H1 (cell line): ENCODE results near the gene FXYD3. TPM values are rescaled to one million over a fixed set of nuclear protein-coding genes. Genes with fewer than 3 reads are reported as not detected.
A peak's percentile ranks its signal among the peaks of the same experiment; 100 is the strongest.

Experiments used
- CTCF ChIA-PET: fragments of 300-600 bp; sonication (Branson Sonifier 250); formaldehyde crosslinking; loops from one replicate; lab custom pipeline; 2021; ENCODE audit not compliant: partially characterized antibody; lab: Charles Lee
- POLR2A ChIA-PET: fragments of 300-600 bp; sonication (Branson Sonifier 250); formaldehyde crosslinking; loops from one replicate; lab custom pipeline; 2021; ENCODE audit warnings: inconsistent platforms; ENCODE audit not compliant: partially characterized antibody; lab: Charles Lee
- DNase-seq, 2 experiments: peaks; one replicate each; pipeline versions ENCODE4 v3.0.0 to v3.0.0-alpha.2; 2010 to 2022; ENCODE audit warnings: low spot score in 2 of 2, low read depth in 1 of 2, mixed read lengths in 1 of 2
- FAIRE-seq: peaks from 2 replicates; lab custom pipeline; 2011; peaks lifted over from hg19 to GRCh38; lab: Jason Lieb, UNC
- H2AFZ ChIP-seq: 2 replicates; pipeline ENCODE4 v1.8.1; 2012; ENCODE audit warnings: low read length, inconsistent platforms
- H2AK5ac ChIP-seq: 2 replicates; pipeline ENCODE4 v1.6.1; 2013; ENCODE audit warnings: low read depth, low read length
- H2BK120ac ChIP-seq: replicated peaks from 2 replicates; pipeline ENCODE3; 2013; ENCODE audit warnings: low read depth, low read length, inconsistent platforms
- H2BK12ac ChIP-seq: 2 replicates; pipeline ENCODE4 v1.6.1; 2013; ENCODE audit warnings: low read depth, low read length
- H2BK15ac ChIP-seq: 2 replicates; pipeline ENCODE4 v1.6.1; 2013; ENCODE audit warnings: low read length
- H2BK20ac ChIP-seq: 2 replicates; pipeline ENCODE4 v1.6.1; 2013; ENCODE audit warnings: low read length
- H2BK5ac ChIP-seq: 2 replicates; pipeline ENCODE4 v1.6.1; 2013; ENCODE audit warnings: low read depth, low read length
- H3K14ac ChIP-seq: 2 replicates; pipeline ENCODE4 v1.6.1; 2013; ENCODE audit warnings: inconsistent platforms; ENCODE audit not compliant: insufficient read length
- H3K18ac ChIP-seq: 2 replicates; pipeline ENCODE4 v1.6.1; 2013; ENCODE audit warnings: low read length; ENCODE audit errors: extremely low read depth
- H3K23ac ChIP-seq: 2 replicates; pipeline ENCODE4 v1.6.1; 2013; ENCODE audit warnings: inconsistent platforms; ENCODE audit not compliant: insufficient read length
- H3K23me2 ChIP-seq: 2 replicates; pipeline ENCODE4 v1.6.1; 2013; ENCODE audit warnings: low read depth, low read length
- H3K27ac ChIP-seq: 2 replicates; pipeline ENCODE4 v1.6.1; 2011; ENCODE audit warnings: low read depth, low read length, inconsistent platforms
- H3K27me3 ChIP-seq, 4 experiments: replicated peaks in 1 of 4; 1 replicate in 1 of 4; 2 replicates in 3 of 4; pipeline versions ENCODE4 v1.6.1 to v1.8.1; 2011 to 2013; ENCODE audit warnings: low read length in 3 of 4, mild to moderate bottlenecking in 3 of 4, inconsistent platforms in 2 of 4, mixed read lengths in 2 of 4, moderate library complexity in 1 of 4; ENCODE audit not compliant: control insufficient read depth in 3 of 4, insufficient read depth in 3 of 4; ENCODE audit errors: extremely low read depth in 1 of 4
- H3K36me3 ChIP-seq, 4 experiments: 2 replicates each; pipeline versions ENCODE4 v1.6.1 to v1.8.1; 2011 to 2013; ENCODE audit warnings: mild to moderate bottlenecking in 4 of 4, low read length in 3 of 4, moderate library complexity in 2 of 4, control low read depth in 1 of 4, inconsistent platforms in 1 of 4; ENCODE audit not compliant: insufficient read depth in 4 of 4, control insufficient read depth in 2 of 4
- H3K4ac ChIP-seq: replicated peaks from 2 replicates; pipeline ENCODE3; 2013; ENCODE audit warnings: low read length, low read depth, mixed read lengths, inconsistent platforms; ENCODE audit not compliant: insufficient read length
- H3K4me1 ChIP-seq, 4 experiments: replicated peaks in 1 of 4; 1 replicate in 1 of 4; 2 replicates in 3 of 4; pipeline versions ENCODE4 v1.6.1 to v1.8.1; 2011 to 2013; ENCODE audit warnings: low read length in 3 of 4, inconsistent platforms in 2 of 4, mixed read lengths in 1 of 4; ENCODE audit not compliant: insufficient read depth in 4 of 4, control insufficient read depth in 3 of 4
- H3K4me2 ChIP-seq, 2 experiments: 2 replicates each; pipeline versions ENCODE4 v1.6.1 to v1.8.1; 2011 to 2013; ENCODE audit warnings: low read depth in 2 of 2, low read length in 2 of 2, control low read depth in 1 of 2, inconsistent platforms in 1 of 2, mild to moderate bottlenecking in 1 of 2; ENCODE audit not compliant: insufficient read depth in 1 of 2
- H3K4me3 ChIP-seq, 4 experiments: fragments of 200-600, 300-600 bp in 1 of 4; sonication (generic), shearing (Covaris generic), sonication (Bioruptor Twin) in 1 of 4; 2 replicates each; pipeline versions ENCODE4 v1.5.1 to v1.8.1; 2011 to 2016; ENCODE audit warnings: low read length in 4 of 4, low read depth in 3 of 4, control low read depth in 2 of 4, inconsistent platforms in 2 of 4, mild to moderate bottlenecking in 2 of 4, mixed read lengths in 1 of 4, moderate library complexity in 1 of 4; ENCODE audit not compliant: insufficient read depth in 2 of 4; ENCODE audit errors: extremely low read depth in 1 of 4
- H3K56ac ChIP-seq: replicated peaks from 2 replicates; pipeline ENCODE3; 2013; ENCODE audit warnings: low read depth, mild to moderate bottlenecking, mixed read lengths, low read length, inconsistent platforms; ENCODE audit not compliant: insufficient read length
- H3K79me1 ChIP-seq: 2 replicates; pipeline ENCODE4 v1.6.1; 2013; ENCODE audit warnings: low read depth, low read length, control low read depth
- H3K79me2 ChIP-seq, 2 experiments: 2 replicates each; pipeline versions ENCODE4 v1.6.1 to v1.8.1; 2012 to 2013; ENCODE audit warnings: low read length in 2 of 2, mild to moderate bottlenecking in 2 of 2, inconsistent platforms in 1 of 2; ENCODE audit not compliant: insufficient read depth in 2 of 2, control insufficient read depth in 1 of 2
- H3K9ac ChIP-seq, 4 experiments: replicated peaks in 1 of 4; 1 replicate in 1 of 4; 2 replicates in 3 of 4; pipeline versions ENCODE4 v1.6.1 to v1.8.1; 2011 to 2013; ENCODE audit warnings: low read depth in 3 of 4, low read length in 3 of 4, control low read depth in 2 of 4, mild to moderate bottlenecking in 2 of 4, moderate library complexity in 2 of 4, inconsistent platforms in 1 of 4; ENCODE audit errors: extremely low read depth in 1 of 4
- H3K9me3 ChIP-seq, 2 experiments: 2 replicates each; pipeline versions ENCODE4 v1.6.1 to v1.8.1; 2012 to 2013; ENCODE audit warnings: mild to moderate bottlenecking in 2 of 2, moderate library complexity in 2 of 2, control low read depth in 1 of 2, inconsistent platforms in 1 of 2, low read depth in 1 of 2, low read length in 1 of 2, mixed read lengths in 1 of 2; ENCODE audit not compliant: insufficient read depth in 2 of 2
- H4K20me1 ChIP-seq, 2 experiments: replicated peaks in 1 of 2; 2 replicates each; pipeline versions ENCODE3 to v1.8.1; 2011 to 2013; ENCODE audit warnings: inconsistent platforms in 2 of 2, low read length in 2 of 2, mild to moderate bottlenecking in 1 of 2; ENCODE audit not compliant: insufficient read depth in 2 of 2, control insufficient read depth in 1 of 2
- H4K5ac ChIP-seq: 2 replicates; pipeline ENCODE4 v1.6.1; 2013; ENCODE audit warnings: low read length, low read depth, mixed read lengths, inconsistent platforms; ENCODE audit not compliant: insufficient read length
- H4K8ac ChIP-seq: 2 replicates; pipeline ENCODE4 v1.8.0; 2013; ENCODE audit warnings: mild to moderate bottlenecking, moderate library complexity, low read length, inconsistent platforms; ENCODE audit not compliant: insufficient read depth; ENCODE audit errors: extremely low read depth
- H4K91ac ChIP-seq: replicated peaks from 2 replicates; pipeline ENCODE3; 2013; ENCODE audit warnings: low read length, mixed read lengths, inconsistent platforms; ENCODE audit not compliant: insufficient read length
- ASH2L ChIP-seq: fragments of 200-600, 300-600 bp; sonication (generic); IDR thresholded peaks from one replicate; pipeline ENCODE4 v1.7.1; 2017; ENCODE audit warnings: low read length
- POU5F1 ChIP-seq: IDR thresholded peaks from 2 replicates; pipeline ENCODE4 v1.6.1; 2011; ENCODE audit warnings: low read depth, mild to moderate bottlenecking, low read length, moderate library complexity
- WGBS, 2 experiments: shearing (Covaris generic) in 1 of 2; methylation state at CpG; one replicate each; pipeline versions ENCODE4 v1.1.6 to v1.1.7; 2013 to 2015; ENCODE audit warnings: low lambda C conversion rate in 2 of 2, mixed read lengths in 2 of 2, inconsistent platforms in 1 of 2, low coverage in 1 of 2, missing lambda C conversion rate in 1 of 2; ENCODE audit not compliant: insufficient replicate concordance in 2 of 2, insufficient coverage in 1 of 2, insufficient read length in 1 of 2; ENCODE audit errors: extremely low coverage in 1 of 2, missing lambda C conversion rate in 1 of 2; 5-methylcytosine and 5-hydroxymethylcytosine counted together
- polyA plus RNA-seq, 7 experiments: library from polyadenylated mRNA; depleted of rRNA in 3 of 7; stranded (reverse) in 5 of 7; unstranded in 2 of 7; fragments of >200 nt in 5 of 7; fragments of 200-250 nt in 2 of 7; gene quantifications; 1 replicate in 5 of 7; 2 replicates in 1 of 7; 4 replicates in 1 of 7; pipeline versions ENCODE4 v1.2.1 to v1.2.3, GENCODE V29; 2011 to 2013; ENCODE audit warnings: missing spikeins in 2 of 7, mixed read lengths in 2 of 7
- total RNA-seq: library from RNA; stranded (reverse); fragmentation: NEBNext Ultra II Directional; extraction: Animal tissue kit (Norgen Biotek cat#: 25700); gene quantifications from 2 replicates; pipeline ENCODE4 v1.2.1, GENCODE V29; 2021

FXYD3 gene
- total and polyA plus RNA-seq, 2 of the 8 experiments (the other 6 are each of a cell fraction or from before 2014, with no cell fraction given): 0.33 TPM; not detected in 1

GRCh38 chr19:35143231-35143715, 27.6 kb downstream of the FXYD3 start, which contains the start of gene FXYD7:
Gene FXYD7 (plus strand): TSS chr19:35143255. CDS start chr19:35143334, 79 bp downstream.
- H3K14ac ChIP-seq: no peak within 1 kb of the TSS
- no peak within 1 kb of the TSS for H3K4ac ChIP-seq
- no peaks in the 10 kb centered on the region for H3K9me3 ChIP-seq
- CTCF ChIA-PET: interaction anchor here (0.6 to 10.2 kb wide), 19 partner anchors 10 to 146 kb away, joined by 3 to 154 read pairs (median 5); partner anchors contain the start of genes FXYD3 and FXYD5
- 0 out of 2 replicates have a peak within 1 kb of the TSS, but pooled peaks have one; percentile 5 for H2AK5ac ChIP-seq
- no peak within 1 kb of the TSS for H4K8ac ChIP-seq
- peaks cover 0 to 15% (median 8%) of the 10 kb centered on the region in 4 experiments; a peak in 5 of 7 replicates for H3K27me3 ChIP-seq
- TF ChIP-seq ASH2L (peak; percentile 15), POU5F1 (no peak)
- TF ChIP-seq, all 59 proteins: peak for 1
- Histone ChIP-seq H3K23ac (no peak within 1 kb of the TSS), H3K4me2 (peak within 1 kb of the TSS; percentile 78 to 89), H2AFZ (no peak within 1 kb of the TSS), H3K4me1 (peaks cover 5 to 30% (median 24%) of the 10 kb centered on the region in 4 experiments), H2BK15ac (peak within 1 kb of the TSS; percentile 94; the same call in 1 of the 2 replicates), H2BK5ac (peak within 1 kb of the TSS; percentile 10; the same call in 1 of the 2 replicates), H4K20me1 (peaks cover 0 to 3% of the 10 kb centered on the region in 2 experiments), H4K5ac (no peak within 1 kb of the TSS), H3K79me1 (no peaks in the 10 kb centered on the region), H2BK120ac (no peak within 1 kb of the TSS), H3K56ac (no peak within 1 kb of the TSS), H3K27ac (no peak within 1 kb of the TSS), H3K9ac (no peak within 1 kb of the TSS; a peak in 1 of 7 replicates), H3K79me2 (no peaks in the 10 kb centered on the region), H2BK12ac (peak within 1 kb of the TSS; percentile 75; the same call in 1 of the 2 replicates), H3K18ac (peak within 1 kb of the TSS; percentile 48), H3K4me3 (peak within 1 kb of the TSS; percentile 48 to 68 (median 54)), H2BK20ac (peak within 1 kb of the TSS; percentile 72; the same call in 1 of the 2 replicates), H3K36me3 (no peaks in the 10 kb centered on the region), H4K91ac (peak within 1 kb of the TSS; percentile 79), H3K23me2 (peaks cover 20% of the 10 kb centered on the region; the same call in 1 of the 2 replicates)
- 9% methylated on average over 13 of the region's 31 CpGs; no CpG with 5 or more reads in 1 of the 2 experiments for WGBS, 2 experiments
- POLR2A ChIA-PET: interaction anchor here (0.8 to 4.8 kb wide), 7 partner anchors 10 to 114 kb away, joined by 3 to 67 read pairs (median 4); partner anchors contain the start of gene FXYD5
- FAIRE-seq (no peak), DNase-seq (peak in 1 of 2 experiments; percentile 74)
